ENCODE results near the gene UBE2O.

Gene UBE2O

DNA sequence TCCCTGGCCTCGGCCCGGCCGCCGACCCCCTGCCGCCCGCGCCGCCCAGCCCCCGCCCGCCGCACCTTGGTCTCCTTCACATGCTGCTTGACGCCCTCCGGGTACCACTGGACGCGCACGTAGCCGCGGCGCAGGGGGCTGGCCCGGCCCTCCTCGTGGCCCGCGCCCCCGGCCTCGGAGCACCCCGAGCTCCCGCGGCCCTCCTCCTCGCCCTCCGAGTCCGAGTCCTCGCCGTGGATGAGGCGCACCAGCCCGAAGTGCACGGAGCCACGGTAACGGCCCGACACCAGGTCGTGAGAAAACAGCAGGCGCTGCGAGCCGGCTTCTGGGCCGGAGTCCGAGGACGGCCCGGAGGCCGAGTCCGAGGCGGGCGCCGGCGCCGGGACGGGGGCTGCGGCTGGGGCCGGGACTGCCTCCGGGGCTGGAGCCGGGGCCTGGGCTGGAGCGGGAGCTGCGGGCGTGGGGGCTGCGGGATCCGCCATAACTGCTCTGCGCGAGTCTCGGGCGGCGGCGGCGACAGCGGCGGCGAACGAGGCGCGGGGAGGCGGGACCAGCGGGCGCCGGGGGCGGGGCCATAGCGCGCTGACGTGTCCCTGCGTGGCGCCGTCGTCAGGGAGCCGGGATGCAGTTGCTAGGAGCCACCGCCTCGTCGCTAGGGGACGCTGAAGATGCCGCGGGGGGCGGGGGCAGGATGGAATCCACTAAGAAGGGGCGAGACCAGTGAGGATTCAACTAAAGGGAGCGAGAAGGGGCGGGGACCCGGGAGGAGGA, at the start of gene UBE2O:
Gene UBE2O (minus strand): TSS at position 493 of the 771 bp plus-strand sequence. CDS start 11 bp downstream, at position 482.
- Mint-ChIP-seq H3K9me3 (no peaks in the 10 kb centered on the region), H3K36me3 (ENCODE audit: low read depth) (peaks cover 4% of the 10 kb centered on the region), H3K27me3 (ENCODE audit: low read depth) (peaks cover 4% of the 10 kb centered on the region), H3K27ac (peak within 1 kb of the TSS; percentile 84), H3K4me3 (peak within 1 kb of the TSS; percentile 92), H3K4me1 (ENCODE audit: low read depth) (peaks cover 36% of the 10 kb centered on the region)

GRCh38 chr17:76501827-76502307, 48.9 kb upstream of the UBE2O start:
- peaks cover 43% of the 10 kb centered on the region for H3K4me1 Mint-ChIP-seq (ENCODE audit: low read depth)

DNA sequence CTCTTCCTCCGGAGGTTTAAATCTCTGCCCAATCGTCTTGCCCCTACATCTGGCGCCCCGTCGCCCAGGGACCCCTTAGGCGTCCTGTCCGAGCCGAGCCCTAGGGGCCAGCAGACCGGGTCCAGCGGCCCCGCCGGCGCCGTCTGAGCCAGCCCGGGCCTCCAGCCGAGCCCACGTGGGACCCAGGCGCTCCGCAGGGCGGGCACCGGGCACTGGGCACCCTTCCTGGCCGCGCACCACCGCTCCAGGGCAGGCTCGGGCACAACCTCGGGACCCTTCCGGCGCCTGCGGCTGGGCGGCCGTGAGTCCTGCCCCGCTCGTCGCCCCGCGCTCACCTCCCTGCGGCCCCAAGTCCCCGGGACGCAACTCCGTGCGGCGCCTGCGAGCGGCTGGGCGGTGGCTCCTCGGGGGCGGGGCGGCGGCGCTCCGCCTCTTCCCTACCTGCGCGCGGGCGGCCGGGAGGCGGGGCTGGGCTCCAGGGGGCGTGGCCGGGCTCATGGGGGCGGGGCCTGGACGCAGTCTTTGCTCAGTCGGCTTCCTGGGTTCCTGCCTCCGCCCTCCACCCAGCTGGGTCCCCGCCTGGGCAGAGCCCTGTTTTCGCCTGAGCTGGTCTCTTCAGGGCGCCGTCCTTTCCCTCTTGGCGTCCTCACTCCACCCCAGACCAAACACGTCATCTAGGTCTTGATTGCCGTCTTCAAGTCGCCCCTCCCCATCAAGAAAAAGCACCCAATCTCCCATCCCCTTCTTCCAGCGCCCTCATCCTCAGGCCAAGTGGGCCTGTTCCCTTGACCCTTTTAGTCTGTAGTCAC, 48.3 kb upstream of the UBE2O start, which contains the start of gene RHBDF2:
Gene RHBDF2 (minus strand): TSS at position 406 of the 809 bp plus-strand sequence. CDS start 19,899 bp downstream, outside the sequence.
- Mint-ChIP-seq H3K27ac (peak within 1 kb of the TSS; percentile 97), H3K9me3 (no peaks in the 10 kb centered on the region), H3K4me3 (peak within 1 kb of the TSS; percentile 91), H3K36me3 (ENCODE audit: low read depth) (peaks cover 4% of the 10 kb centered on the region), H3K4me1 (ENCODE audit: low read depth) (peaks cover 46% of the 10 kb centered on the region), H3K27me3 (ENCODE audit: low read depth) (no peaks in the 10 kb centered on the region)

More at GRCh38 chr17:76501827-76502307, 48.9 kb upstream of the UBE2O start:
- Mint-ChIP-seq H3K27ac (peak overlapping the region; percentile 97), H3K9me3 (no peaks in the 10 kb centered on the region), H3K27me3 (ENCODE audit: low read depth) (no peaks in the 10 kb centered on the region), H3K4me3 (peak overlapping the region; percentile 70), H3K36me3 (ENCODE audit: low read depth) (peaks cover 4% of the 10 kb centered on the region)

DNA sequence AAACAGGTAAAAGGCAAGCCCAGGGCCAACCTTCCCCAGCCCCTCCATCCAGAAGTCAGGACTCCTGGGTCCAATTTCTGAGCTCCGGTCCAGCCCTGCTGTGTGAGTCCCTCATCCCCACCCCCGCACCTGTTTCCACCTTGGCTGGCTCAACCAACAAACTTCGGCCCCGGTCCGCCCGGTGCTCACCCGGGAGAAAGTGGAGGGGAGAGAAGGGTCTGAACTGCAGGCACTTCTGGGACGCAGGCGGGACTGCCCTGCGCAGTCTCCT, 47.7 kb upstream of the UBE2O start:
- Mint-ChIP-seq H3K4me1 (ENCODE audit: low read depth) (peaks cover 45% of the 10 kb centered on the region), H3K36me3 (ENCODE audit: low read depth) (peaks cover 9% of the 10 kb centered on the region), H3K27ac (peak overlapping the region; percentile 20), H3K9me3 (no peaks in the 10 kb centered on the region), H3K27me3 (ENCODE audit: low read depth) (no peaks in the 10 kb centered on the region), H3K4me3 (peak overlapping the region; percentile 91)

- Mint-ChIP-seq H3K4me3 (peak overlapping the region; percentile 91), H3K4me1 (ENCODE audit: low read depth) (peaks cover 45% of the 10 kb centered on the region), H3K36me3 (ENCODE audit: low read depth) (peaks cover 9% of the 10 kb centered on the region), H3K27ac (peak overlapping the region; percentile 68), H3K9me3 (no peaks in the 10 kb centered on the region), H3K27me3 (ENCODE audit: low read depth) (no peaks in the 10 kb centered on the region)
These were observed 47.3 kb upstream of the UBE2O start for GRCh38 chr17:76500074-76500746.

- Mint-ChIP-seq H3K4me1 (ENCODE audit: low read depth) (peaks cover 49% of the 10 kb centered on the region), H3K27me3 (ENCODE audit: low read depth) (no peaks in the 10 kb centered on the region), H3K9me3 (no peaks in the 10 kb centered on the region), H3K4me3 (peak overlapping the region; percentile 91), H3K36me3 (ENCODE audit: low read depth) (peaks cover 9% of the 10 kb centered on the region), H3K27ac (peak overlapping the region; percentile 66)
These were observed 46.3 kb upstream of the UBE2O start for GRCh38 chr17:76499267-76499667.

DNA sequence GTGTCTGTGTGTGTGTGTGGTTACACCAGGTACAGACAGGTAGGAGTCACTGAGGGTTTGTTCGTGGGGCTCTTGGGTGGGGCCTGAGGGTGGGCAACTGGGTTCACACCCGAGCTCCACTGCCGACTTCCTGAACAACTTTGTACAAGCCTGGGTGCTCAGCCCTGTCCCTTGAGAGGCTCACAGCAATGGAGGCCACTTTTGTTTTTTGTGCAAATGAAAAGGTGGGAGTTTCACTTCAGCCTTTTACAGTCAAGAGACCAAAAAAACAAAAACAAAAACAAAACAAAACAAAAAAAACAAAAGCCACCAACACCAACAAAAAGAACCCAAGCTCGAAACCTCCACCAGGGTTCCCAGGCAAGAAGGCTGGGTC, 45.9 kb upstream of the UBE2O start:
- Mint-ChIP-seq H3K27ac (peak overlapping the region; percentile 66), H3K4me3 (peak overlapping the region; percentile 91), H3K4me1 (ENCODE audit: low read depth) (peaks cover 51% of the 10 kb centered on the region), H3K9me3 (no peaks in the 10 kb centered on the region), H3K36me3 (ENCODE audit: low read depth) (peaks cover 9% of the 10 kb centered on the region), H3K27me3 (ENCODE audit: low read depth) (no peaks in the 10 kb centered on the region)

DNA sequence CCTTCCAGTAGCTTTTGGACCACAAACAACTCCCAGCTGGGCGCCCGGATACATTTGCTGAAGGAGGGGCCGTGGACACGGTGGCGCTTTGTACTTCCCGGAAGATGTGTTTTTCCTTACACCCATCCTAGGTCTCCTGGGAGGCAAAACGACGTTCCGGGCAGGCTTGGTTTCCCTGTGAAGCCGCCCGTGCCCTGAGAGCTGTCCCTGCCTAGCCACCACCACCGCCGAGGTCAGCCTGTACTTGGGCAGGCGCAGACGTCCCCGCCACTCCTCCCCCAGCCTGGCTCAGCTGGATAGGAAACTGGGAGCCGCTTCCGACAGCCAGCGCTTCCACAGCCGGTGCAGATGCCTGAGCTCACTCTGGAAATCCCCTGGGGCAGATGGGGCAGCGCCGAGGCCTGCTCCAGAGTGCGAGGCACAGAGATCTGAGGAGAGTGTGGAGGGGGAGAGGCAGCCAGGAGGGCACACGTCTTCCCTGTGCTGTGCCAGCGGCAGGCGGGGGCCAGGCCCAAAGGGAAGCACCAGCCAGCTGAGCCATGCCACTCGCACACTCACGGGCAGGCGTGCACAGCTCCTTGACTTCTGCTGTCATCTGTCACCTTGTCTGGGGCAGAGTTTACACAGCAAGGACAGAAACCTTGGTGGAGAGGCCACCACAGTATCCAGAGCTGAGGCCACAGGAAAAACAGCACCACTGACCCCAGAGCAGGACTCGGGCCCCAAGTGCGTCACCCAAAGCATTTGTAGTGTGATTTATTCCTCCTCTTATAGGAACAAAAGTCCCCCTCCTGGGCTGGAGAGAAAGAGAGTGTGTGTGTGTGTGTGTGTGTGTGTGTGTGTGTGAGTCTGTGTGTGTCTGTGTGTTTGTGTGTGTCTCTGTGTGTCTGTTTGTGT, 45.3 kb upstream of the UBE2O start:
- H3K36me3 Mint-ChIP-seq (ENCODE audit: low read depth): peaks cover 9% of the 10 kb centered on the region
- peaks cover 56% of the 10 kb centered on the region for H3K4me1 Mint-ChIP-seq (ENCODE audit: low read depth)
- no peaks in the 10 kb centered on the region for H3K27me3 Mint-ChIP-seq (ENCODE audit: low read depth)
- peak overlapping the region; percentile 16 for H3K27ac Mint-ChIP-seq
- no peaks in the 10 kb centered on the region for H3K9me3 Mint-ChIP-seq
- H3K4me3 Mint-ChIP-seq: peak overlapping the region; percentile 91

GRCh38 chr17:76497699-76497978, 44.7 kb upstream of the UBE2O start:
- Mint-ChIP-seq H3K4me1 (ENCODE audit: low read depth) (peaks cover 59% of the 10 kb centered on the region), H3K27me3 (ENCODE audit: low read depth) (no peaks in the 10 kb centered on the region), H3K36me3 (ENCODE audit: low read depth) (peaks cover 12% of the 10 kb centered on the region), H3K27ac (peak overlapping the region; percentile 19), H3K9me3 (no peaks in the 10 kb centered on the region), H3K4me3 (no peak overlapping the region)

- peaks cover 58% of the 10 kb centered on the region for H3K4me1 Mint-ChIP-seq (ENCODE audit: low read depth)
These were observed 43.5 kb upstream of the UBE2O start for GRCh38 chr17:76496464-76496863.

DNA sequence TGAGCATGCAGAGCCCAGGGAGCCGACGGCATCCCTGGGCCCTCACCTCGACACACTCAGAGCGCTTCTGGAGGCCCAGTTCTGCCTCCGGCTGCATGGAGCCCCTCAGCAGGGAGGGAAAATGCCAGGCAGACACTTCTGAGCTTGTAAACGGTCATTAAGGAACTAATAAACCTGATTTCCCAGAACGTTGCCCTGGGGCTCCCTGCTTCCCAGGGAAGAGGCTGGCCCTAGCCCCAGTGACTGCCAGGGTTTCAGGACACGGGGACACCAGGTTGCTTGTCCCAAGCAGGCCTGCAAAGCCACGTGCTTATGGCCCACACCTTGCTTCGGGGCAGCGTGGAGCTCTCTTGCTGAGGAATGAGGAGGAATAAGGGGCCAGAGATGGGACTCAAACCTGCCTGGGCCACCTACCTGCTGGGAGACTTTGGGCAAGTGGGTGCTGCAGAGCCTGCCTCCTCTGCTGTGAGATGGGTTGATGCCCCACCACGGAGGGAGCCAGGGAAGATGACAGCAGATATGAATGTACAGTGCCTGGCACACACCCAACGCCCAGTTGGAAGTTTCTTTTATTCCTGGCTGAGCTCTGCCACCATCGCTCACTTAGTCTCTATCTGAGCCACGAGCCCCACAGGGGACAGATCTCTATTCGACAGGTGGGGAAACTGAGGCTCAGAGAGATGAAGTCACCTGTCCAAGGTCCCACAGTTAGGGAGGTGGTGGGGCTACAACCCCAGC, 42.9 kb upstream of the UBE2O start:
- H3K9me3 Mint-ChIP-seq: no peaks in the 10 kb centered on the region
- H3K4me3 Mint-ChIP-seq: no peak overlapping the region
- H3K27ac Mint-ChIP-seq: peak overlapping the region; percentile 20
- H3K27me3 Mint-ChIP-seq (ENCODE audit: low read depth): no peaks in the 10 kb centered on the region
- H3K36me3 Mint-ChIP-seq (ENCODE audit: low read depth): peaks cover 12% of the 10 kb centered on the region
- H3K4me1 Mint-ChIP-seq (ENCODE audit: low read depth): peaks cover 57% of the 10 kb centered on the region

More at GRCh38 chr17:76496464-76496863, 43.5 kb upstream of the UBE2O start:
- Mint-ChIP-seq H3K9me3 (no peaks in the 10 kb centered on the region), H3K27ac (peak overlapping the region; percentile 49), H3K27me3 (ENCODE audit: low read depth) (no peaks in the 10 kb centered on the region), H3K4me3 (no peak overlapping the region), H3K36me3 (ENCODE audit: low read depth) (peaks cover 12% of the 10 kb centered on the region)

- peaks cover 60% of the 10 kb centered on the region for H3K4me1 Mint-ChIP-seq (ENCODE audit: low read depth)
- no peaks in the 10 kb centered on the region for H3K27me3 Mint-ChIP-seq (ENCODE audit: low read depth)
- H3K27ac Mint-ChIP-seq: peak overlapping the region; percentile 99
- H3K36me3 Mint-ChIP-seq (ENCODE audit: low read depth): peaks cover 10% of the 10 kb centered on the region
- H3K9me3 Mint-ChIP-seq: no peaks in the 10 kb centered on the region
- H3K4me3 Mint-ChIP-seq: peak overlapping the region; percentile 84
These were observed 40.7 kb upstream of the UBE2O start for GRCh38 chr17:76493505-76494167.

DNA sequence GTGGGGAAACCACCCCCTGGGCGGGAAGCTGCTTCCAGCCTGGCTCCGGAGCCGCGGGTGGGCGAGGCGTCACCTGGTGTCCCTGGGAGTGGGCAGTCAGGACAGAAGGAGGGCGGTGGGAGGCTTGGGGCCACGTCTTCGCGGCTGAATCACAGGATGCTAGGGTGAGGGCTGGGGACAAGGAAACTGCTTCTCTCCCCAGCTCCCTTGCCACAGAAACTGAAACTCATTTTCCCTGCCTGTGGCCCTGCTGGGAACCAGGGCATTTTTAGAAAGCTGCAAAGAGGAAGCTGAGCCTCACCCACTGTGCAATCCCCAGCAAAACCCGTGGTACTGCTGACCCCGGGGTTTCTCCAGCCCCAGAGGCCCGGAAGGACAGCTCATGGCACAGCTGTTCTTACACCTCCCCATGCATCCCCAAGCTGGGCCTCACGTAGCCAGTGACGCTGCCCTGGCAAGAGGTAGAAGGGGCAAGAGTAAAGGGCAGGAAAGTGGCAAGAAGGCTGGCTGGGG, 40.1 kb upstream of the UBE2O start:
- peak overlapping the region; percentile 99 for H3K27ac Mint-ChIP-seq
- H3K9me3 Mint-ChIP-seq: no peaks in the 10 kb centered on the region
- H3K4me3 Mint-ChIP-seq: peak overlapping the region; percentile 84
- H3K27me3 Mint-ChIP-seq (ENCODE audit: low read depth): no peaks in the 10 kb centered on the region
- H3K4me1 Mint-ChIP-seq (ENCODE audit: low read depth): peaks cover 57% of the 10 kb centered on the region
- H3K36me3 Mint-ChIP-seq (ENCODE audit: low read depth): peaks cover 10% of the 10 kb centered on the region

Measured in T-helper 1 cell treated with Interleukin-12 subunit alpha and Interleukin-12 subunit beta and Interleukin-4 antibody, amounts not matched to agents 30 μg/mL and 1 μg/mL, for 36 hours (primary cell).